HepG2 (cell line): ENCODE results near the gene ZNF777. TPM values are rescaled to one million over a fixed set of nuclear protein-coding genes. Genes with fewer than 3 reads are reported as not detected.

Experiments
- ATAC-seq: fragments of 200-7000 bp; cut with Tn5 transposase; 3 replicates; pipeline ENCODE4 v1.9.1; 2020; ENCODE audit warnings: mild to moderate bottlenecking, moderate library complexity
- BruUV-seq: library from RNA; stranded (reverse); fragments of 400-500 nt; replicated peaks from 2 replicates; lab custom pipeline; 2021; lab: Mats Ljungman, UMichigan
- CTCF ChIA-PET: fragments of 300-600 bp; formaldehyde crosslinking; extraction: SDS; loops from one replicate; lab custom pipeline; 2021; ENCODE audit warnings: low total read pairs, inconsistent platforms, low intra/inter-chr PET ratio; lab: Yijun Ruan, JAX
- POLR2A ChIA-PET: fragments of 350-600 bp; sonication (Branson Sonifier 250); formaldehyde crosslinking; loops from one replicate; lab custom pipeline; 2020; ENCODE audit warnings: antibody characterized with exemption, inconsistent platforms; lab: Yijun Ruan, JAX
- DNase-seq: peaks from one replicate; pipeline ENCODE4 v3.0.0-alpha.2; 2015; ENCODE audit warnings: low spot score
- FAIRE-seq: peaks from 3 replicates; lab custom pipeline; 2011; peaks lifted over from hg19 to GRCh38; lab: Jason Lieb, UNC
- H2AFZ ChIP-seq: one replicate; pipeline ENCODE4 v1.6.1; 2011; ENCODE audit warnings: low read length, inconsistent platforms
- H3K27ac ChIP-seq: fragments of 300-600 bp; 3 replicates; pipeline ENCODE4 v1.8.0; 2011; ENCODE audit warnings: mixed run types, mild to moderate bottlenecking, mixed read lengths, low read length, inconsistent platforms; ENCODE audit not compliant: insufficient read depth; ENCODE audit errors: extremely low read length
- H3K27me3 ChIP-seq, 2 experiments: fragments of 200-600 bp in 1 of 2; 2 replicates in 1 of 2; 3 replicates in 1 of 2; pipeline versions ENCODE4 v1.6.0 to v1.8.0; 2011; ENCODE audit warnings: low read length in 2 of 2, mild to moderate bottlenecking in 2 of 2, moderate library complexity in 2 of 2, inconsistent platforms in 1 of 2; ENCODE audit not compliant: insufficient read depth in 2 of 2, control insufficient read depth in 1 of 2
- H3K36me3 ChIP-seq, 2 experiments: fragments of 200-600 bp in 1 of 2; replicated peaks in 1 of 2; 2 replicates in 1 of 2; 3 replicates in 1 of 2; pipeline versions ENCODE4 v1.5.1 to v1.8.0; 2011; ENCODE audit warnings: low read length in 2 of 2, inconsistent platforms in 1 of 2; ENCODE audit not compliant: insufficient read depth in 2 of 2, control insufficient read depth in 1 of 2
- H3K4me1 ChIP-seq: 2 replicates; pipeline ENCODE4 v1.5.1; 2012; ENCODE audit warnings: low read length, inconsistent platforms; ENCODE audit not compliant: insufficient read depth
- H3K4me2 ChIP-seq: 2 replicates; pipeline ENCODE4 v1.6.0; 2011; ENCODE audit warnings: low read depth, low read length, inconsistent platforms
- H3K4me3 ChIP-seq, 3 experiments: fragments of 200-600 bp in 1 of 3; sonication (generic), shearing (Covaris generic) in 1 of 3; replicated peaks in 1 of 3; 2 replicates each; pipeline ENCODE4 v1.5.1; 2011 to 2016; ENCODE audit warnings: low read length in 3 of 3, inconsistent platforms in 2 of 3, low read depth in 2 of 3, mild to moderate bottlenecking in 2 of 3, control low read depth in 1 of 3, mixed read lengths in 1 of 3; ENCODE audit not compliant: insufficient read depth in 1 of 3
- H3K79me2 ChIP-seq: one replicate; pipeline ENCODE4 v1.6.1; 2011; ENCODE audit warnings: low read length, inconsistent platforms; ENCODE audit not compliant: insufficient read depth
- H3K9ac ChIP-seq: 2 replicates; pipeline ENCODE4 v1.6.0; 2011; ENCODE audit warnings: mild to moderate bottlenecking, low read depth, low read length, inconsistent platforms; ENCODE audit not compliant: insufficient read depth
- H3K9me3 ChIP-seq: 2 replicates; pipeline ENCODE4 v1.5.1; 2012; ENCODE audit warnings: mild to moderate bottlenecking, low read length
- H4K20me1 ChIP-seq: 2 replicates; pipeline ENCODE4 v1.6.0; 2011; ENCODE audit warnings: inconsistent platforms, mild to moderate bottlenecking, low read length, moderate library complexity; ENCODE audit not compliant: insufficient read depth
- BATF2 ChIP-seq: sonication (generic); formaldehyde crosslinking; IDR thresholded peaks from 2 replicates; pipeline ENCODE4 v1.8.0; 2022; ENCODE audit warnings: mild to moderate bottlenecking, missing genetic modification reagents, moderate library complexity
- CBFB ChIP-seq: sonication (generic); formaldehyde crosslinking; IDR thresholded peaks from 2 replicates; pipeline ENCODE4 v1.4.0; 2020; ENCODE audit warnings: missing genetic modification reagents
- EHMT2 ChIP-seq: fragments of 200-600 bp; sonication (generic); IDR thresholded peaks from 2 replicates; pipeline ENCODE4 v1.7.0; 2017; ENCODE audit warnings: antibody characterized with exemption, low read depth, low read length, borderline replicate concordance
- ELF3 ChIP-seq: IDR thresholded peaks from 2 replicates; pipeline ENCODE4 v1.6.1; 2016; ENCODE audit warnings: missing genetic modification reagents, missing compliant biosample characterization
- JUNB ChIP-seq: sonication (generic); formaldehyde crosslinking; IDR thresholded peaks from 2 replicates; pipeline ENCODE4 v1.8.0; 2022; ENCODE audit warnings: missing genetic modification reagents, mild to moderate bottlenecking, borderline replicate concordance
- NCOA2 ChIP-seq: sonication (generic); formaldehyde crosslinking; IDR thresholded peaks from 2 replicates; pipeline ENCODE4 v1.8.0; 2022; ENCODE audit warnings: inconsistent platforms
- PAWR ChIP-seq: sonication (generic); formaldehyde crosslinking; IDR thresholded peaks from 2 replicates; pipeline ENCODE4 v1.4.0; 2020; ENCODE audit warnings: missing genetic modification reagents, mild to moderate bottlenecking, borderline replicate concordance
- TBL1XR1 ChIP-seq: fragments of 150-350 bp; IDR thresholded peaks from 2 replicates; pipeline ENCODE4 v1.6.1; 2014; ENCODE audit warnings: borderline replicate concordance, low read length; ENCODE audit not compliant: partially characterized antibody
- ZFAT ChIP-seq: sonication (generic); formaldehyde crosslinking; conservative IDR thresholded peaks from 2 replicates; pipeline ENCODE4 v1.8.1; 2023; ENCODE audit warnings: missing genetic modification reagents, inconsistent platforms
- ZMYM2 ChIP-seq: sonication (generic); formaldehyde crosslinking; IDR thresholded peaks from 2 replicates; pipeline ENCODE4 v1.8.0; 2022; ENCODE audit warnings: mild to moderate bottlenecking, missing genetic modification reagents
- ZNF430 ChIP-seq: sonication (generic); formaldehyde crosslinking; IDR thresholded peaks from 2 replicates; pipeline ENCODE4 v1.9.0; 2021; ENCODE audit warnings: mild to moderate bottlenecking, missing genetic modification reagents
- ZNF562 ChIP-seq: sonication (generic); formaldehyde crosslinking; IDR thresholded peaks from 2 replicates; pipeline ENCODE4 v1.8.0; 2022; ENCODE audit warnings: missing genetic modification reagents, borderline replicate concordance
- ZNF710 ChIP-seq: sonication (generic); formaldehyde crosslinking; IDR thresholded peaks from 2 replicates; pipeline ENCODE4 v1.5.0; 2020; ENCODE audit warnings: mild to moderate bottlenecking, missing genetic modification reagents, borderline replicate concordance
- ZSCAN9 ChIP-seq: IDR thresholded peaks from 2 replicates; pipeline ENCODE4 v1.6.1; 2016; ENCODE audit warnings: borderline replicate concordance
- WGBS: methylation state at CpG from one replicate; pipeline ENCODE4 v1.1.6; 2017; ENCODE audit warnings: low lambda C conversion rate; 5-methylcytosine and 5-hydroxymethylcytosine counted together
- in situ Hi-C: cut with HindIII; loops from 2 replicates; pipeline ENCODE4 v1.10.0; 2017; ENCODE audit warnings: low pct_unique_long_range_greater_than_20kb; ENCODE audit not compliant: extremely low pct_ligation_motif_present
- intact Hi-C: fragments of 100-400 bp; cut with micrococcal nuclease; formaldehyde crosslinking; loops from one replicate; pipeline ENCODE4 v1.10.0; 2022; ENCODE audit not compliant: unreplicated experiment
- polyA plus RNA-seq, 8 experiments: library from polyadenylated mRNA; depleted of rRNA in 3 of 8; stranded (reverse) in 7 of 8; unstranded in 1 of 8; fragments of >200 nt; fragmentation: Illumina TruSeq in 4 of 8; extraction: Trizol in 4 of 8; gene quantifications; 2 replicates each; pipeline versions ENCODE4 v1.2.1 to v1.2.3, GENCODE V29; 2011 to 2016; ENCODE audit warnings: low read depth in 4 of 8, missing spikeins in 1 of 8, mixed read lengths in 1 of 8; ENCODE audit not compliant: insufficient read depth in 1 of 8
- total RNA-seq, 5 experiments: library from RNA; depleted of rRNA; stranded (reverse); fragments of >200 nt; fragmentation: Illumina TruSeq; extraction: Trizol; gene quantifications; 2 replicates each; pipeline ENCODE4 v1.2.3, GENCODE V29; 2016; ENCODE audit warnings: low read depth in 1 of 5
- TF ChIP-seq, protein P1 (sequence below): sonication (generic); formaldehyde crosslinking; IDR thresholded peaks from 2 replicates; pipeline ENCODE4 v1.4.0; 2020; ENCODE audit warnings: mild to moderate bottlenecking, missing genetic modification reagents
- TF ChIP-seq, protein P2 (sequence below): sonication (generic); formaldehyde crosslinking; IDR thresholded peaks from 2 replicates; pipeline ENCODE4 v1.4.0; 2020; ENCODE audit warnings: missing genetic modification reagents, borderline replicate concordance

The ZNF777 gene
- total and polyA plus RNA-seq, 2 of the 13 experiments (the other 11 are each of a cell fraction or from before 2014, with no cell fraction given): 3.8 to 6.0 TPM

GRCh38 chr7:149404396-149404795, 56.5 kb downstream of the ZNF777 start:
- POLR2A ChIA-PET: no interaction called here
- H3K9me3 ChIP-seq: no peaks in the 10 kb centered on the region
- no peak overlapping the region for H3K4me3 ChIP-seq
- no peak for DNase-seq
- no peak for FAIRE-seq
- CTCF ChIA-PET: no interaction called here
- intact Hi-C loops: no loop called here
- no peak overlapping the region for H2AFZ ChIP-seq
- H3K9ac ChIP-seq: no peak overlapping the region
- H3K36me3 ChIP-seq: no peaks in the 10 kb centered on the region
- H3K79me2 ChIP-seq: no peaks in the 10 kb centered on the region
- H3K27me3 ChIP-seq: peaks cover 0 to 31% of the 10 kb centered on the region in 2 experiments; a peak in 3 of 5 replicates
- no peak overlapping the region for H3K27ac ChIP-seq
- H3K4me1 ChIP-seq: no peaks in the 10 kb centered on the region
- no TSS peak for BruUV-seq
- no peak overlapping the region for H3K4me2 ChIP-seq
- WGBS: 72% methylated on average over 7 of the region's 12 CpGs
- in situ Hi-C loops: no loop called here
- no peaks in the 10 kb centered on the region for H4K20me1 ChIP-seq
- no peak; the same call in 2 of the 3 replicates for ATAC-seq
- TF ChIP-seq ELF3 (CRISPR knock-in tag) (no peak), BATF2 (CRISPR knock-in tag) (no peak), ZNF710 (no peak), ZMYM2 (CRISPR knock-in tag) (no peak), CBFB (no peak), TBL1XR1 (no peak), PAWR (CRISPR knock-in tag) (no peak), JUNB (CRISPR knock-in tag) (no peak), NCOA2 (CRISPR knock-in tag) (no peak), ZNF430 (CRISPR knock-in tag) (no peak), ZNF562 (CRISPR knock-in tag) (no peak), ZSCAN9 (CRISPR knock-in tag) (no peak), ZFAT (CRISPR knock-in tag) (no peak), EHMT2 (no peak)
- TF ChIP-seq, protein P1, sequence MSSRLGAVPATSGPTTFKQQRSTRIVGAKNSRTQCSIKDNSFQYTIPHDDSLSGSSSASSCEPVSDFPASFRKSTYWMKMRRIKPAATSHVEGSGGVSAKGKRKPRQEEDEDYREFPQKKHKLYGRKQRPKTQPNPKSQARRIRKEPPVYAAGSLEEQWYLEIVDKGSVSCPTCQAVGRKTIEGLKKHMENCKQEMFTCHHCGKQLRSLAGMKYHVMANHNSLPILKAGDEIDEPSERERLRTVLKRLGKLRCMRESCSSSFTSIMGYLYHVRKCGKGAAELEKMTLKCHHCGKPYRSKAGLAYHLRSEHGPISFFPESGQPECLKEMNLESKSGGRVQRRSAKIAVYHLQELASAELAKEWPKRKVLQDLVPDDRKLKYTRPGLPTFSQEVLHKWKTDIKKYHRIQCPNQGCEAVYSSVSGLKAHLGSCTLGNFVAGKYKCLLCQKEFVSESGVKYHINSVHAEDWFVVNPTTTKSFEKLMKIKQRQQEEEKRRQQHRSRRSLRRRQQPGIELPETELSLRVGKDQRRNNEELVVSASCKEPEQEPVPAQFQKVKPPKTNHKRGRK (CRISPR knock-in tag): no peak
- TF ChIP-seq, protein P2, sequence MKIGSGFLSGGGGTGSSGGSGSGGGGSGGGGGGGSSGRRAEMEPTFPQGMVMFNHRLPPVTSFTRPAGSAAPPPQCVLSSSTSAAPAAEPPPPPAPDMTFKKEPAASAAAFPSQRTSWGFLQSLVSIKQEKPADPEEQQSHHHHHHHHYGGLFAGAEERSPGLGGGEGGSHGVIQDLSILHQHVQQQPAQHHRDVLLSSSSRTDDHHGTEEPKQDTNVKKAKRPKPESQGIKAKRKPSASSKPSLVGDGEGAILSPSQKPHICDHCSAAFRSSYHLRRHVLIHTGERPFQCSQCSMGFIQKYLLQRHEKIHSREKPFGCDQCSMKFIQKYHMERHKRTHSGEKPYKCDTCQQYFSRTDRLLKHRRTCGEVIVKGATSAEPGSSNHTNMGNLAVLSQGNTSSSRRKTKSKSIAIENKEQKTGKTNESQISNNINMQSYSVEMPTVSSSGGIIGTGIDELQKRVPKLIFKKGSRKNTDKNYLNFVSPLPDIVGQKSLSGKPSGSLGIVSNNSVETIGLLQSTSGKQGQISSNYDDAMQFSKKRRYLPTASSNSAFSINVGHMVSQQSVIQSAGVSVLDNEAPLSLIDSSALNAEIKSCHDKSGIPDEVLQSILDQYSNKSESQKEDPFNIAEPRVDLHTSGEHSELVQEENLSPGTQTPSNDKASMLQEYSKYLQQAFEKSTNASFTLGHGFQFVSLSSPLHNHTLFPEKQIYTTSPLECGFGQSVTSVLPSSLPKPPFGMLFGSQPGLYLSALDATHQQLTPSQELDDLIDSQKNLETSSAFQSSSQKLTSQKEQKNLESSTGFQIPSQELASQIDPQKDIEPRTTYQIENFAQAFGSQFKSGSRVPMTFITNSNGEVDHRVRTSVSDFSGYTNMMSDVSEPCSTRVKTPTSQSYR (CRISPR knock-in tag): no peak
